Stimulated activated CD8-positive, alpha-beta memory T cell treated with anti-CD3 and anti-CD28 coated beads, Interleukin-15, amount 100 ng/mL, for 48 hours (primary cell): ENCODE data around the gene ACSL6.
A peak's percentile ranks its signal among the peaks of the same experiment; 100 is the strongest.

Source experiments
- DNase-seq, 2 donors: peaks; one replicate each; pipeline ENCODE4 v3.0.0-alpha.2; 2020; ENCODE audit warnings: low read depth in 2 of 2

Gene ACSL6

DNA sequence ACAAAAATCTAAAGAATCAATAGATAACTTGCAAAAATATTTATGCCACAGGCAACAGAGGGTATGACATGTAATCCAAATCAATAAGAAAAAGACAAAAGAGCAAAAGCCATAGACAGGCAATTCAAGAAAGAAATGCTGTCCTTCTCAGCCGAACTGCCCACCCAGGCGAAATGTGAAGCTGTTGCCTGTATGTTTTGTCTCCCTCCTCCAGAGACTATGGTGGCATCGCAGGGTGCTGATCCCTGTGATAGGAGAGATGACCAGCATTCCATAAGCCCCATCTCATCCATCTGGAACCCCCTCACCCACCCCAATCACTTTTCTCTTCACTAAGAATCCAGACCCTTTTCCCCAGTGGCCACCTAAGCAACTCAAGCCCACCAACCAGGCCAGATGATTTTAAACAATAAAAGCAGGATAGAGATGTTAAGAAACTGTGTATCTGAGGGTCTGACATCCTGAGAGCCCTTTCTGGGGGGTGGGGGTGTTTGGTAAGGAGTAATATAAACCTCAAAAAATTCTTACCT is 5.3 kb upstream of the ACSL6 start:
- DNase-seq, result no peak

DNA sequence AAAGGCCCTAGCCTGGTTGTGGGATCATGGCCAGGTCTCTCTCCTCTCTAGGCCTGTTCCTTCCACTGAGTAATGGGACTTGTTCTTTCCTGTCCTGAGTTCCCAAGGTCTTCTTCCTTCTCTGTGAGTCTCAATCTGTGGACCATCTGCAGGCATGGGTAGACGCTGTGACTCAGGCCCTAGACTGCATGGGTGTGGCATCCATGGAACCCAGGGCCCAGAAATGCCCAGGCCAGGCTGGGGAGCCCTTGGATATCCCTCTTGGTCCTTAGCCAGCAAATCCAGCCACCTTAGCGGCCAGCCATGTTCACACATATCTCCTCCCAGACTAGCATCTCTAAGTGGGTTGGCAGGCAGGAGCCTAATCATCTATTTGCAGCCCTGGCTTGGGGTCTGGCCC is 2.3 kb upstream of the ACSL6 start:
- no peak for DNase-seq

GRCh38 chr5:132013006-132013689 is 1.7 kb upstream of the ACSL6 start:
- no peak for DNase-seq

- DNase-seq, result no peak
Measured at GRCh38 chr5:132012371-132013005, 1.0 kb upstream of the ACSL6 start.

DNA sequence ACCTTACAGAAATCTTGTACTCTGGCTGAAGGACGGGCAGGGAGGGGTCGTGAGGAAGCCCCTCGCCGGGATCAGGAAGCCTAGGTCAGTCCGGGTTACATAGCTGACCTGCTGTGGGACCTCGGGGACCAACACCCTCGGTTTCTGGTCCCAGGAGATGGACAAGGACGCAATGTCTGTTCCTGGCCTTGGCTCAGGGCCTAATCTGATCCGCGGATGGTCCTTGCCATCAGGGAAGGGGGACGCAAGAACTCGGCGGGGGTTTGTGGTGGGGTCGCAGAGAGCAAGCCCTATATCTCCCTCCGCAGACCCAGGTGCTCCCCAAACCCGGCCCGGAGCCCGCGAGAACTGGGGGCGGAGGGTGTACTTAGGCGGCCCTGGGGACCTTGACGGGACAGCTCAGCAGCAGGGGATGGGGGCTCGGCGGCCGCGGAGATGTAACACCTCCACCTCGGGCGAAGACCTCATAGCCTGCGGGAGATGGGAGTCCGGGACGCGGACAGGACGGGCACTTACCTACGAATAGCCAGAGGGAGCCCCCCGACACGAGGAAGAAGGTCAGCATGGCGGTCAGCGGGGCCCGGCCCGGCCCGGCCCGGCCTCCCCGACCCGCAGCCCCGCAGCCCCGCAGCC is 353 bp downstream of the ACSL6 start:
- no peak for DNase-seq

DNA sequence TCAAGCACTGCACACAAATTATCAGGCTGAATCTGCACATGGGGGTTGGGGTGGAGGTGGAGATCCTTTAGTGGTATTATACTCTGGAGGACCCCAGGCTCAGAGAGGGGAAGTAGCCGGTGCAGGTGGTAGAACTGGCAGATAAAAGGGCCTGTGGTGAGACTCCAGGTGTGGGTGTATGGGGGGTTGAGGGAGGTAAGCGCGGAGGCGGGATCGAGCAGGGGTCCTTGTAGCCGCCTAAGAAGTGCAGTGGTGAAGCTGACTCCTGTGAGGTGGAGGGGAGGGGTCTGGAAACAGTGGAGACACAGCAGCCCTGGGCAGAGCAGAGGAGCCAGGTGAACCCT is 841 bp downstream of the ACSL6 start:
- DNase-seq, result no peak

- DNase-seq, result no peak
Measured at GRCh38 chr5:132009706-132010405, 1.6 kb downstream of the ACSL6 start.

GRCh38 chr5:132008961-132009680 is 2.3 kb downstream of the ACSL6 start:
- no peak for DNase-seq

DNA sequence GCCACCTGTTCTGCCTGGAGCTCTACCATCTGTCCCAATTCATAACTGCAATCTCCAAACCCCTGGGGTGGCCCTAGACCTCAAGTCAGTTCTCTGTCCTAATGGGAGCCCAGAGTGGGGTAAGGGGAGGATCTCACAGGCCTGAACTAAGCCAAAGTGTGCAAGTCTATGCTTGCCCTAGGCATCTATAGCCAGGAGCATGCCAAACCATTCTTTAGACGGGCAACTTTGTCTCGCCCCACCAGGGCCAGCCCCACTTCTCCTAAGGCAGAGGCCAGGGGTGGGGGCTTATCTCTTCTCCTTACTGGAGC is 3.3 kb downstream of the ACSL6 start:
- DNase-seq, result no peak

- DNase-seq, result peak; percentile 53 to 59
Measured at GRCh38 chr5:132007399-132008162, 3.9 kb downstream of the ACSL6 start.

GRCh38 chr5:132006331-132007120 is 4.9 kb downstream of the ACSL6 start:
- DNase-seq, result no peak

DNA sequence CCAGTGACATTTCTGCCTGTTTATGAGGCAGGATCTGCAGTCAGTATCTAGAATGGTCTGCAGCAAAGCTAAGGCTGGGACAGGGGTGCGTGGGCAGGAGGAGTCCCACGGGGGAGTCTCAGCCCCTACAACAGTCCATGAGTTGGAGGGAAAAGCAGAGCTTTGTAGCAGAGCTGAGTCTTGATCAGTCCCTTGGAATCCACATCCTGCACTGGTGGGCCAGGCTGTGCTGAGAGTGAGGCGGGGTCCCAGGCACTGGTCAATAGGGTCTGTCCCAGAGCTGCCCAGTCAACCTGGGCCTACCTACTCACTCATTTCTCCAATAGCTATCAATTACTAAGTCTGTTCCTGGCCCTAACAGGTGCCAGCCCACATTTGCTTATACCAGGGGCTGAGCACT is 5.9 kb downstream of the ACSL6 start:
- no peak for DNase-seq

DNA sequence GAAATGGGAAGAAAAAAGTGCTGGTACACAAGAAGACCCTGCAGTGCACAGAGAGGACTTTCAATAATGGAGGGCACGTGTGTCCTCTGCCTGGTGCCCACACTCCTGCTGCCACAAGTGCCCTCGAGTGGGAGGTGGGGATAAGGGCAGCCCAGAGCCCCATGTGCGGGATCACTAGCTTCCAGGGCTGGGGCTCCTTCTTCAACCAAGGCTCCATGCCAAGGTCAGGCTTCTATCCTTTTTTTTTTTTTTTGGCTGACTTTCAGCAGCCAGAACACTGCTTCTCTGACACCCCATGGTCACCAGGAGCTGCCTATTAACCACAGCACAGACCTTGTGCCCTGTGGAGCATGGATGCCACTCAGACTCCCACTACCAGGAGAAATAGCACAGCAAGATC is 7.5 kb downstream of the ACSL6 start:
- no peak for DNase-seq

DNA sequence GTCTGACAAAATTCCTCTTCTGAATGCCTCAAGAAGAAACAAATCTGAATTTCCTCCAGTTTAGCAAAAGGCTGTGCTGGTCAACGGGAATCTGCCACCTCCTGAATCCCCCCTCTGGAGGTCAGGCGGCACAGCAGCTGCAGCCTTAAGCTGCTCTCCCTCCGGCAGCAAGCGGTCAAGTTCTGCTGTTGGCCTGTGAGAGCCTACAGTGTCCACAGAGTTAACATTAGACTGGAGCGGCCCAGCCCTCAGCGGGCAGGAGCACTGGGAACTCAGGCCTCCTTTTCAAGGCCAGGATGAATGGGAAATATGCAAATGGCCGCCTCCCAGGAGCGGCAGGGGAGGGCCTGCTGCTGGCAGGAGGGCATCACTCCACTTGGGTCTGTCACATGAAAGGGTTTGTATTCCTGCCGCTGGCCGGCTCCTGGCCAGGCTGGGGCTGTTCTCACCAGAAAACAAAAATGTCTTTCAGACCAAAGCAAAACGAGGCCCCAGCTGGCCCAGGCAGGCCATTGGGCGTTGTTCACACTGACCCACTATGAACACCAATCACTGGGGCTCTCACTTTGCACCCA is 8.2 kb downstream of the ACSL6 start:
- DNase-seq, result no peak

DNA sequence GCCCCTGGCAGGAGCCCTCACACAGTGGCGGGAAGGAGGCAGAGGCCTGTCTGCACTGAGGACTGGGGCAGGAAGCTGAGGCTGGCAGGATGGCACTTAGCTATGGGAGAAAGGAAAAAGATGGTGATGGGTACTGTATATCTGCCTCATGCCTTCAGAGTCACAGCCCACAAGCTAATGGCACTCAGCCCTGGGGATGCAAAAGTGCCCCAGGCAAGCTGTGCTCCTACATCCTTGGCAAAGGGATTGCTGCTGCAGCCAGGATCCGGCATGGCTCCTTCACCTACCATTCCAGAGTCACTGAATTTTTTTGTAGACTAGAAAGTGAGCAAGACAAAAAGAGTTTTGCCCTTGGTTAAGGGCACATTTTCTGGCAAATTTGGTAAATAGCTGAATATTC is 8.7 kb downstream of the ACSL6 start:
- no peak for DNase-seq

DNA sequence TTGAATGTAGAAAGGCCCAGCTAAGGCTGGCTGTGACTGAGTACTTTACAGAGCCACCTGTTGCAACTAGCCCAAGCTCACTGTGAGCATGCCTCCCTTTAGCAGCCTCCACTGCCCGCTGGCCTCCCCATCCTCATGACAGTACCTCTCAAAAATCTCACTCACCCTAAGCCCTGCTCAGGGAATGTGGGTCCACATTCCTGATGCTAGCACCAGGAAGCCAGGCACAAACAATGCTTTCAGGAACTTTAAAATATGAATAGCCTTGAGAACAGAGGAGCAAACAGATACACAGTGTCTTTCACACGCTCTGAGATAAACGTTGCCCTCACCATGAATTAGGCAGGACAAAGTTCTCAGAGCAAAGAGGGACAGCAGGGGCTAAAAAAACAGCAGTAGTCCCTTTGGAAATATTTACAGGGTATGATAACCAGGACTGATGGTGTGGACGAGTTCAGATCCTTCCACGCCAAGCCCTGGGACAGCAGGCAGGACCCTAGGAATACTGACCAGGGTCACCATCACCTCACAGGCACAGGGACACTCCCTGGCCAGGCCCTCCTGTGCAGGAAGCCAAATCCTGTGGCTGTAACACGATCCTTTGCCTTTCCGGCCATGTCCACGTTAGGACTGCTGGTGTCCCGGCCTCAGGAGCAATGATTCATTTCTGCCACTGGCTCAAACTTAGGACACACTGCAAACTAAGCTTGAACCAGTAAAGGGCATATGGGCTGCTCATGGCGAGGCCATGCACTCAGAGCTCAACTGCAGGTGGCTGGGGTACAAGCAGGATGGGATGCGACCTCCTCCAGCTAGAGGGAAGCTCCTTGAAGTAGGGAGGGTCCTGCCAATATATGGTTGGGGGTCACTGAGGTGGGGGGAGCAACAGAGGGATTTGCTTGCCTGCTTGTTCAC is 9.6 kb downstream of the ACSL6 start:
- DNase-seq, result no peak

DNA sequence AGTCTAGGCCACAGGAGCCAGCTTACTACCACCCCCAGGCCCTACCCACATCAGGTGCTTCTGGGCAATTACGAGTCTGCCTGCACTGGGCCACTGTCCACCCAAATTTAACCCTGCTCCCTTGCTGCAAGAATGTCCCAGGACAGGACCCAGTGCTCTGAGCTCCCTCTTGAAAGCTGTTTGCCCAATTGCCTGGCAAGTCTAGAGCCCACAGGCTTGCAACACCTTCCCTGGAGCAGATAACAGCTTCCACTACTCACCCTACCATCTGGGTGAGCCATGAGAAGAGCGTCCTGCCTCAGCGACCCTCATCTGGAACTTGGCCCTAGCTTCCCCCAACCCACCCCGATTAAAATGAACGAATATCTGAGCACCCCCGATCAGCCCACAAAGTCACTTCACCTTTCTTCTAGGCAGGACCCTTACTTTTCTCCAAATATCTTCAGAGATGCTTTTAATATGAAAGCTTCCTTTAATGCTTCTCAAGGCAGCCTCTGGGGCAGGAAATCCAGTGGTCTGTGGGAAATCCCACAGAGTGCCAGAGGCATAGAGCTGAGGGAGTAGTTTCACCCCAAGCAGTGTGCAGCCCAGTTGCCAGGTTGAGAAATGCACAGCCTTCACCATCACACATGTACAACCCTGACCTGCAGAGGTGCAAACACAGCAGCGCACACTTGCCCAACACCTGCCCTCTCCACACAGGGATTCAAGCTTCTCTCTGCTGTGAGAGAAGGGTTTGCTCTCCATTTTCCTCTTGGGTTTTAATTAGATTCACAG is 10.6 kb downstream of the ACSL6 start:
- DNase-seq, result no peak

GRCh38 chr5:132000241-132000490 is 11.3 kb downstream of the ACSL6 start:
- DNase-seq, result no peak
